Inflammatory macrophage treated with lipopolysaccharide for 1 hour (primary cell): Measurements from ENCODE around the gene RSU1.
"Not testable (repeated sequence)": the region's sequence is repeated elsewhere in the genome, so short reads cannot be mapped to it uniquely, and the experiment has no call there.

Experiments used
- DNase-seq, 2 donors: peaks; one replicate each; pipeline ENCODE4 v3.0.0-alpha.2; 2020 to 2022

Gene RSU1

DNA sequence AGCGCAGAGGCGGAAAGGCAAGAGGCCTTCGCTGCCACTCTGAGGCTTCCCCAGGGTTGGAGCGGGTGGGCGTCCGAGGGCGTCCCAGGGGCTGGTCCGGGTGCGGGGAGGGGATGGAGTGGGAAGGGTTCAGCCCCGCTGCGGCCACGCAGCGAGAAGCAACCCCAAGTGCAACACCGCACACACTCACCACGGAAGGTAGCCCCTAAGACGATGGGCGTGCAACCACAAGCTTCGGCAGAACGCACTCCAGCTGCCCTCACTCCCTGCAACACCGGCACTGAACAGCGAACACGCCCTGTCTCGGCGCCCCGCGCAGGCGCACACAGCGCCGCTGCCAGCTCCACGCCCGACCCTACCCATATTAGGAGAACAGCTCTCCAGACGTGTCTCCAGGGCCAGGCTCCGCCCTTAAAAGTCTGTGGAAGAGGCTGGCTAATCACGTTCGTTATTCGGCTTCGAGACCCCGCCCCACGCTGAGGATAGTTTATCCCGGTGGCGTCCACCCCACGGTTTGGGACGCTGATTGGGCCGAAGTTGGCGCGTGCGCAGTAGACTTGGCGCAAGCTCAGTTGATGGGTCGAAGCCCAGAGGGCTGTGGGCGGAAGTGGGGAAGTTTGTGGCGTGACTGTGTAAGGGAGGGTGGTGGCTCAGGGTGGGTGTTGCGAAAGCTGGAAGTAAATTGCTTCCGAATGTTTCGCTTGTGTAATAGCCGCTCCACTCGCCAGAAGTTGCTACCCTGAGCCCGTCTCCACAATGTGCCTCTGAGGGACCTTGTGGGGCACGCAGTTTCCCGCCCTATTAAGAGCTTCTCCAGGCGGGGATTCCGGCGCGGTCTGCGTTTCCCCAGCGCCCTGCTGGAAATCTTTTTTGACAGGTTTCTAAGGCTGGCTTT, at the start of gene RSU1:
Gene RSU1 (minus strand): TSS at position 300 of the 895 bp plus-strand sequence. CDS start 343 bp downstream, outside the sequence.
- DNase-seq, result peak; percentile 100

DNA sequence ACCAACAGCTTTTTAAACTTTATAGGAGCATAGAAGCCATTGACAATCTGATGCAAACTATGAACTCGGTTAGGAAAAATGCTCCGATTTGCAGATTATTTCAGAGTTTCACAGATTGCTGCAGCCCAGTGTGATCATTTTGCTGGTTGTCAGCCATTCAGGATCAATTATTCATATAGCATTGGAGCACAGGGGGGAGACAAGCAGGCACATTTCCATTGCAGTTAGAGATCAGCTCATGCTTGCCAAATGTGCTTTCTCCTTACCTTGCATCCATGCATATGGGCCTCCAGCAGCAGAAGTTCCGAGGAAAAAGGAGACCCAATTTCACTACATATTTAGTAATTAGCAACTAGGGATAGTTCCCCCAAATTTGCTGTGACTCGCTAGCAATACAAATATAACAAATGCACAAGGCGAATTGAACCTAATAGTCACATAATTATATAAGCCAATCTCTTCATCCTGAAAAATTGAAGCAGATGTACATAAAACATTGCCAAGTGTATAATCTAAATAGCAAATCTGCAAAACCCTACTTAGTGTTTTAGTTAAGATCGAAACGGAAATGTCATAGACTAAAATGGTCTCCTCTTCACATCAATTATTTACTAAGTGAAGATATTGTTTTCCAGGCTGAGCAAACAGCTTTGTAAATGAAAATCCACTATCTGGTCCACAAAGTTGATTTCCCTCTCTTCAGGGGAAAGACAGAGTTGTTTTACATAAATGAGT, 49.5 kb upstream of the RSU1 start:
- no peak for DNase-seq

DNA sequence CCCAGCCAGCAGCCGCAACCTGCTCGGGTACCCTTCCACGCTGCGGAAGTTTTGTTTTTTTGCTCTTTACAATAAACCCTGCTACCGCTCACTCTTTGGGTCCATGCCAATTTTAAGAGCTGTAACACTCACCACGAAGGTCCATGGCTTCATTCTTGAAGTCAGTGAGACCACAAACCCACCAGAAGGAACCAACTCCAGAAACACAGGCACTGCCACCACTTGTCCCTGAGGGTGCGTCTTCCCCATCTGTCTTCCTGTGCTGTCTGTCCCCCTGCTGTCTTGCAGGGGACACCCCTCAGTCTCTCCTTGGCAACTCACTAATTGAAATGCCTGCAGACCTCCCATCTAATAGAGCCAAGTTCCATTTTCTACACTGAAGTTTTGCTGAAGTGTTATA, 48.5 kb upstream of the RSU1 start:
- DNase-seq, result no peak

DNA sequence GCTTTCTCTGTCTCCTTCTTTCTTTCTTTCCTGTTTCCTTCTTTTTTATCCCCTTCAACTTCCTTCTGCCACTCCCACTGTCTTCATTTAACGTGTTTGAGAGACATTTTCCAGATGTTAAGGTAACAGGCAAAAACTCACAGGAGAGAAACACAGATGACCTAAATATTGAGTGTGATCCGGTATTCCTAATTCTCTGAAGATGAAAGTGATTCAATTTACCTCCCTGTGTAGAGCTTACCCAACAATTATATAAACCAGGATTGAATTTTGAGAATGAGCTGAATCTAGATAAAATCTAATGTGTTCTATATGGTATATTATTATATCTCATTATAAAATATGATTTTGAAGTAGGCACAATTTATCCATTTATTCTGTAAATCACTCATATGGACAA, 46.5 kb upstream of the RSU1 start:
- DNase-seq, result no peak

DNA sequence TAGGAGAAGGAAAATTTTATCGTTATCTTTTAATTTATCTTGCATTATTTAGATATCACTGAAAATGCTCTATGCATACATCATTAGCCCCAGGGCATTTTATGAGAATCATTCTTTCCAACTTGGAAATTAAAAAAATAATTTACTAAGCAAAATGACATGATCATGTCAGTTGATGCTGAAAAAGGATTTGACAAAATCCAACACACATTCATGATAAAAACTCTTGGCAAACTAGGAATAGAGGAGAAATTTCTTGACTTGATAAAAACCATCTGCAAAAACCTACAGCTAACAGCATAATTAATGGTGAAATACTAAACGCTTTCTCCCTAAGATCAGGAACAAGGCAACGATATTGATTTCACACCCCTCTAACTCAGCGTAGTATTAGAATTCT, 40.2 kb upstream of the RSU1 start:
- no peak for DNase-seq

DNA sequence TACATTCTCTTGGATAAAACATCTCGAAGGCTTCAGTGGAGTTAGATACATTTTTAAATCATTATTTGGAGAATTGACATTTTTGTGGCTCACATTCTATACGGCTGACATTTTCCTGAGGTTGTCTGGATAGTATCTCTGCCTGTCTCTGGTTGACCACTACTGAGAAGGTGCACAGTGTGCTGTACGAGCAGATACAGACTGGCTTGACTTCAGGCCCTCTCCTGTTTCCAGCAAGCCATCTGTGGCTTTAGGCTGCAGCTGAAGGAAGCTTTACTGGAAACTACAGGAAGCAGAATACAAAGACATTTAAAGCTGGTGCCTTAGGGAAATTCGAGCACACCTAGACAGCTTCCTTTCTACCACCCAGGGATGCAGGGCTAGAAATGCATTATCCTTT, 39.3 kb upstream of the RSU1 start:
- no peak for DNase-seq

DNA sequence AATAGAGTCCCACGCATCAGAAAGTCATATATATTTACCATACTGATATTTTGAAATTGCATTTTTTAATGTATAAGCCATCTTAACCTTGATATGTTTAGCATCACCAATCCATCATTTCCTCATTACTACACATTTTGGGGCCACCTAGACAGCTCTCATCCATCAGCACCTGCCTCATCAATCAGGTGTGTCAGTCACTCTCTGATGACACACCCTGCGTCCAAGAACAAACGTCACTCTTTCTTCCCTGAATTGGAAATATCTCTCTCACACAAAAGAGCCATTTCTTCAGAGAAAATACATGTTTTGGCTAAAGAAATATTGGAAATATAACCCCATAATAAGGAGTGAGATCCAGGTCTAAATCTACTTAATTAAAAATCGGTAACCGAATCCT, 38.9 kb upstream of the RSU1 start:
- DNase-seq, result no peak

DNA sequence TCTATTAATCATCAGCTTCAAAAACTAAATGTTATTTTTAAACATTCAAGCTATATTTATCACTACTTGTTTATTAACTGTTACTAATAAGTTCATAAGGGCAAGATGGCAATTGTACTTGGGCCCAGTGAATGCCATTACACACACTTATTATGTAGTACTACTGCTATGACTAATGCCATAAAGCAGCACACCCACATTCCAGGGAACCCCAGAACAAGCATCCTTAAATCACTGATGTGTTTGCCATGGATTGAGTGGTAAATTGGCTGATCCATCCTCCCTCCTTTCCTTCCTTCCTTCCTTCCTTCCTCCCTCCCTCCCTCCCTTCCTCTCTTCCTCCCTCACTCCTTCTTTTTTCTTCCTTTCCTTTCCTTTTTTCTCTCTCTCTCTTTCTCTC, 37.4 kb upstream of the RSU1 start:
- peak; percentile 21 to 23 for DNase-seq

DNA sequence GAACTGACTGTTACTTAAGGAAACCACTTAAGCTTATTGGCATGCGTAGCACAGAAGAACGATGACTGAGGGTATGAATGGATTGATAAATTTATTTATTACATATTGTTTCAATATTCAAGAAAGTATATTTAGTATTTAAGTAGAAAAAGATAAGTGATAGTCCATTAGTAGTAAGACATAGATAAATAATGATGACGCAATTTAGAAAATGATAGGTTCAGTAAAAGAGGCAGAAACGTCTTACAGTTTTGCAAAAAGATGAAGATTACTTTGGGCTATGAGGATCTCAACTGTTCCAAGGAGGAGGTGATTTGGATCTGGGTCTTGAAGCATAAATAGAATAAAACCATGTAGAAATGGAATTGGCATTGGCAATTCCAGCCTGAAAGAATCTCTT, 36.6 kb upstream of the RSU1 start:
- DNase-seq, result no peak

DNA sequence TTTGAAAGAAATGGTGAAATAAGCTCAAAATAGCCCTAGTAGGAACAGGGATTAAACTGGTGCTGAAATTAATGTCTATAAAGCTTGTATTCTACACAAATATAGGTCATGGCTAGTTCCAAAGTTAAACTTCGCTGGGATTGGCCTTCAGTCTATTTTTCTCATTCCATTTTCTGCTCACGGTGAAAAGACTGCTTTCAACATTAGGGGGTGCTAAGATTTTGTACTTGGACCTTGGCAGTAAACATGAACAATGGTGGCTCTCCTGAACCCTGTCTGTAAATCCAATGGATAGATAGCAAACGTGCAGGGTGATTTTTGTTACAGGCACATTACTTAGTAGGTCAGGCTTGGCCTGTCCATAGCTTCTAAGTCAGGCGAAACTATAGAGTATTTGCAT, 36.0 kb upstream of the RSU1 start:
- DNase-seq, result peak; percentile 20 to 46

DNA sequence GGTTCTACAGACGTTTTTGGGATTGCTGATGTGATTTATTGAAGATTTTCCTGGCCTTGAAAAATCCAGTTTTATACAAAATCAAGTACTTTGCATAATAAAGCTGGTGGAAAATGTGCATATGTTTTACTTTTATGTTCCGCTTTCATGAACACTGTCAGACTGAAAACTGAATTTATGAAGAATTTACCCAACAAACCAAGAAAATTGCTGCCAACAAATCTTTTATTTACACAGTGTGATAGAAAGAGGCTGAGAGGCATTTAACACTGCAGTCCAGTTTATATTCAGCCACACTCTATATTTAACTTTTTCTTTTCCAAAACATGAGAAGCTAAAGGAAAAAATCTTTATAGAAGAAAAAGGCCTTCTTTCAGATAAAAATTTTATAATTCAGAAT, 35.4 kb upstream of the RSU1 start:
- DNase-seq, result no peak

DNA sequence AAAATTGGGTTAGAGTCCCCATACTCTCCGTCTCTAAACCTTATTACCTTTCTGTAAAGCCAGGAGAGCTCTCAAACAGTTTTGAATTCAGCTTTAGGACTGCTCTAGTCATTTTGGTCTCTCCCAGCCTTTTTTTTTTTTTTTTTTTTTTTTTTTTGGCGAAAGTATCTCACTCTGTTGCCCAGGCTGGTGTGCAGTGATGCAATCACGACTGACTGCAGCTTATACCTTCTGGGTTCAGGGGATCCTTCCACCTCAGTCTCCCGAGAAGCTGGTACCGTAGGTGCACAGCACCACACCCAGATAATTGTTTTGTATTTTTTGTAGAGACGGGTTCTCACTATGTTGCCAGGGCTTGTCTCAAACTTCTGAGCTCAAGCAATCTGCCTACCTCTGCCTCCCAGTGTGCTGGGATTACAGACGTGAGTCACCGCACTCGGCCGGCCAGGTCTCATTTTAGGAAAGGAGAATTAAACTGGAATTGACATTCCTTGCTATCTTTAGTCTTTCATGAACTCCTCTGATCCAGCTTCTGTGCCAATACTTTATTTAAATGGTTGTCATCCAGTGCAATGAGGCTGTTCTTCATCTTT, 31.4 kb upstream of the RSU1 start:
- no peak for DNase-seq

DNA sequence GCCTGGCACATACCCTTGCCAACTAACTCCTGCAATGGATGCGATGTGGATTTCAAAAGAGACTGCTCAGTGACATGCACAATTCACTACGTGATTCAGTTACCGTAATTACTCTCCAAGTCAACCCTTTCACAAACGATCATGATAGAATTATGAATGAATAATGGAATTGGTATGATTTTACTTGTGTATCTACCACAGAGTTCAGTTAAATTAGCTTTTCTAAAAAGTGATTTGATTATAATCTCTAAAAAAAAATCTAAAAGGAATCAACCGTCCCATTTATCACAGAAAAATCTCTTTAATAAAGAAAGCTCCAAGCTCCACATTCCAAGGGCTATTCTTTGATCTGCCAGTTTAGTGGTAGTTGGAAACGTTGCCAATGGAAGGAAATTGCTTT, 30.4 kb upstream of the RSU1 start:
- DNase-seq, result no peak

DNA sequence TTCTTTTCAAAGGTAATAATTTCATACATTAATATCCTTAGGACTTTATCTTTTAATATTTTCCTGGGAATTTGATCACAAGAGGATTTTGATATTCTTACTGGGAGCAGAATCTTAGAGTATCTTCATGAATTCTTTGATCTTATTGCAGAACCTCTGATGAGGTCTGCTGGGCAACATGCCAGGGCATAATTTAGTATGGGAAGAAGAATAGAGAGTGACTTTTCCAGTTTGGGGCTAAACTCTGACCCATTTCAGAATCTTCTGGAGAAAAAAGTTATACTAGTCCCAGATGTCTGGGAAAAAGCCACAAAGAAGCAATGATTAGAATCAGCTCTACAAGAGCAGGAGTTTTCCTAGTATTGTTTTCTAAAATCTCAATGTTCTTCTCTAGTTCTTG, 28.0 kb upstream of the RSU1 start:
- DNase-seq, result no peak

DNA sequence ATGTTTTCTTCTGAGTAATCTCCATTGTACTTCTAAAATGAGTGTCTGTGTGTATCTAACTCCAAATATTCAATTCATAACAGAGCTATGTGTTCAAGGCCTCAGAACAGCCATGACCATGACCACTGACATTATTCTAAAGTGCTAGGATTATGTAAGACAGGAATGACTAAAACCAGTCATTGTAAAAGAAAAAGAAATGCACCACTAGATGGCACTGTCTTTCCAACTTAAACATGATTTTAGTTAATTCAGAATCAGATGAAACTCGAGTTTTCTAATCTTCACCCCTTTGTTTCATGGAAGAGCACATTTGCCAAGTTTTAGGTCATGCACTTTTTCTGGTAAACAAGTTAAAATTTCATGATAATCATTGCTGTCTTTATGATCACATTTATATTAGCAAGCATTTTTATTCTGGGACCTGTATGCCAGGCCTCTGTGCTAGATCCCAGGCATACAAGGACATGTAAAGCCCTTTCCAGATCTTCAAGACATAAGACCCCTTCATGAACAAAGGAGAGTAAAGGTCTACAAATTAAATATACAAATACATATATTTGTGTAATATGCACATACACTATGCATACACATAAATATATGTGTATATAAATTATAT, 26.1 kb upstream of the RSU1 start:
- DNase-seq, result peak; percentile 81 to 100

DNA sequence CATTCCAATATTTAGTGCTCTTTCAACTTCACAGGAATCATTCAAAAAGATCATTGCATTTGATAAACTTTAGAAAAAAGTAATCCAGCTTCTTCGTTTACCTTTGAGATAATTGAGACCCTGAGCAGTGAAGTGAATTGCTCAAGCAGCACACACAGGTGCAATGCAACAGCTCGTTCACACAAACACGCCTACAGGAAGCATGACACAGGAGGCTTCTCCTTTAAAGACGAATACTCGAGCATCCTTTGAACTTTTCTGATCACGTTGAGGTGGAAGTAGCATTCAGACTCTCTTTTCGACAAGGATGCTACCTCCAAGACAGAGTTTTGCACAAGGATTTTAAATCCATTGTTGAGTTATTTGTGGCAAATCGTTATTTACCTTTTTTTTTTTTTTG, 18.0 kb upstream of the RSU1 start:
- DNase-seq, result no peak

DNA sequence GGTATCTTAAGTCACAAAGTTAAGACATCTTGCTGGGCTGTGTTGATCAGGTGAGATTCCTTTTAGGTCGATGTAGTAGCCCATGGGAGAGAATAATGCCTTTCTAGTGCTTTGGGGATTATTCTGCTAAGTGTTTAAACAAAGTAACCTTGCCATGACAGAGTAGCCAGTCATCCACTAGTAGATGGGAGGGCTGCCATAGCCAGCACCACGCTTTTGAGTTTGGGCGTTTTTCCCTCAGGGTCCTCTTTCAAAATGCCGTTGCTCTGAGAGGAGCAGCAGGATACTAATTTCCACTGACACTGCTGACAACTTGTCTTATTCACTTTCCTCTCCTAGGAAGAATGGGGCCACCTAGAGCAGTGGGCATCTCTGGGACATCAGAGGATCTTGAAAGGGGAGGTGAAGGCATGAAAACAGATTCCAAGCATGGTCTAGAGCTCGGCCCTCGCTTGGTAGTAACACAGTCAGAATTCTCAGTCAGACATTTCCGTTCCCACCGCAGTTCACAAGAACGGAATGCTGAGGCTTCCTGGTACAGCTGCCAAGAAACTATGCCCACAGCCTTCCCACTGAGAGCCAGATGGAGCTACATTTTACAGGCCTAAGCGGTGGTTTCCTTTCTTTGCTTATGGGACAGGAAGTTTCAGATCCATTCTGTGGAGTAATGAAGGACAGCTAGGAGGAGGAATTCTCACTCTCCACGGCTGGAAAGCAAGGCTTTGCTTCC, 15.3 kb upstream of the RSU1 start:
- DNase-seq, result no peak

DNA sequence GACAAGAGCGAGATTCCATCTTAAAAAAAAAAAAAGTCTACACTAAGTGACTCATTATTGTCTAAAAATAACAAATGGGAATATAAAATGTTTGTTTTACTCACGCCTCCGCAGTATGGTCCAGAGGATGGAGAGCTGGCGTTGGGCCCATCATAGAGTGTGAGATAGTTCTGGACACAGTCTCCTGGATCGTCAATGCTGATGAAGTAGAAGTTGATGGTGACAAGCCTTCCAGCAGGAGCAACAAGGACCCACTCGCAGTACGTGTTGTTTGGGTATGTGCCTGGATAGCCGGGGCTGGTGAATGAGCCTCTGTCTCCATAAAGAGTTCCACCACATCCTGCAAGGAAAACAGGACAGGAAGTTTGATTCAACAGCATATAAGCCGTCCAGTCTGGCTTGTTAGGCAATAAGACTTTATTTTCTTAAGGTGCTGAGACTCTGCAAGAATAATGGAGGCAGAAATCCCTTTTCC, 11.5 kb upstream of the RSU1 start:
- DNase-seq, result no peak

DNA sequence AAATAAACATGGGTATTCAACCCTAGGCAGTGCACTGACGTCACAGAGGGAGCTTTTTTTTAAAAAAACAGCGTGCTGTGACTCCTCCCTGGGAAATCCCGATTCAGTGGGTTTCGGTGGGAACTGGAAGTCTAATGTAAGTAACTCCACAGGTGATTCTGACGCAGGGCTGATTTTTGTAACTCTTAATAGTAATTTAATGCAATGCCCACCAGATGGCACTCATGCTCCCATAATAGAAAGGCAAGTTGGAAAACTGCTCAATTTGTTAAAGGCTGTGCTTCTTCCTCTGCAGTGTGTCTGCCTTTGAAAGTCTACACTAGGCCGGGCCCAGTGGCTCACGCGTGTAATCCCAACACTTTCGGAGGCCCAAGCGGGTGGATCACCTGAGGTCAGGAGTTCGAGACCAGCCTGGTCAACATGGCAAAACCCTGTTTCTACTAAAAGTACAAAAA, 10.9 kb upstream of the RSU1 start:
- DNase-seq, result peak; percentile 83 to 86

DNA sequence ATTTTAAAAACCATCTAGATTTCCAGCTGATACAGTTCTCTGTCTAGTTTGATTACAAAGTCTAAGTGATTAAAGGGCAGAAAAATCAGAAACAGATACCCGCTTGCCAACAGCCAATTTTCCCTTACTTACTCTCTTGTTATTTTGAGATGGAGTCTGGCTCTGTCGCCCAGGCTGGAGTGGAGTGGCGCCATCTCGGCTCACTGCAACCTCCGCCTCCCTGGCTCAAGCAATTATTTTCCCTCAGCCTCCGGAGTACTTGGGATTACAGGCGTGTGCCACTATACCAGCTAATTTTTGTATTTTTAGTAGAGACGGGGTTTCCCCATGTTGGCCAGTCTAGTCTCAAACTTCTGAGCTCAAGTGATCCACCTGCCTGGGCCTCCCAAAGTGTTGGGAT, 10.2 kb upstream of the RSU1 start:
- not testable (repeated sequence) for DNase-seq

DNA sequence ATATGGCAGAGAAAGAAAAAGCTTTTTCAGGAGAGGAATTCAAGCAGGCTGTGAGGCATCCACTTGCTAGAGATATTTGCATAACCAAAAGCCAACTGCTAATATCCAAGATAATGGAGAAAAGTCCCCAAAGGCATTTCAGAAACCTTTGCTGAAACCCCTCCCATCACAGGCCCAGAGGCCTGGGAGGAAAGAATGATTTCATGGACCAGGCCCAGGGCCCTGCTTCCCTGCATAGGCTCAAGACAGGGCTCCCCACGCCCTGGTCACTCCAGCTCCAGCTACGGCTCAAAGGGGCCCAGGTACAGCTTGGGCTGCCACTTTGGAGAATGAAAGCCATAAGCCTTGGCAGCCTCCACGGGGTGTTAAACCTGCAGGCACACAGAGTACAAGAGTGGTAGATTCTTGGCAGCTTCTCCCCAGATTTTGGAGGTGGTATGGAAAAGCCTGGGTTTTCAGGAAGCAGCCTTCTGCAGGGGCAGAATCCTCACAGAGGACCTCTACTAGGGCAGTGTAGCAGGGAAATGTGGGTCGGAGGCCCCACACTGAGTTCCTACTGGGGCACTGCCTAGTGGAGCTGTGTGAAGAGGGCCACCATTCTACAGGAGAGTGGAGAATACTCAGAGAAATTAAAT, 5.6 kb upstream of the RSU1 start:
- DNase-seq, result no peak

DNA sequence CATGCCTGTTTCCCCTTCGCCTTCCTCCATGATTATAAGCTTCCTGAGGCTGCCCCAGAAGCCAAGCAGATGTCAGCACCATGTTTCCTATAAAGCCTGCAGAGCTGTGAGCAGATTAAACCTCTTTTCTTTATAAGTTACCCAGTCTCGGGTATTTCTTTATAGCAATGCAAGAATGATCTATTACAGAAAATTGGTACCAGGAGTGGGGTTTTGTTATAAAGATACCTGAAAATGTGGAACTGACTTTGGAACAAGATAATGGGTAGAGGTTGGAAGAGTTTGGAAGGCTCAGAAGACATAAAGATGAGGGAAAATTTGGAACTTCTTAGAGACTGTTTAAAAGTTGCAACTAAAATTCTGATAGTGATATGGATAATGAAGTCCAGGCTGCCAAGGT, 4.8 kb upstream of the RSU1 start:
- no peak for DNase-seq
